ENCODE measurements around the gene MAPK11.

The MAPK11 gene

DNA sequence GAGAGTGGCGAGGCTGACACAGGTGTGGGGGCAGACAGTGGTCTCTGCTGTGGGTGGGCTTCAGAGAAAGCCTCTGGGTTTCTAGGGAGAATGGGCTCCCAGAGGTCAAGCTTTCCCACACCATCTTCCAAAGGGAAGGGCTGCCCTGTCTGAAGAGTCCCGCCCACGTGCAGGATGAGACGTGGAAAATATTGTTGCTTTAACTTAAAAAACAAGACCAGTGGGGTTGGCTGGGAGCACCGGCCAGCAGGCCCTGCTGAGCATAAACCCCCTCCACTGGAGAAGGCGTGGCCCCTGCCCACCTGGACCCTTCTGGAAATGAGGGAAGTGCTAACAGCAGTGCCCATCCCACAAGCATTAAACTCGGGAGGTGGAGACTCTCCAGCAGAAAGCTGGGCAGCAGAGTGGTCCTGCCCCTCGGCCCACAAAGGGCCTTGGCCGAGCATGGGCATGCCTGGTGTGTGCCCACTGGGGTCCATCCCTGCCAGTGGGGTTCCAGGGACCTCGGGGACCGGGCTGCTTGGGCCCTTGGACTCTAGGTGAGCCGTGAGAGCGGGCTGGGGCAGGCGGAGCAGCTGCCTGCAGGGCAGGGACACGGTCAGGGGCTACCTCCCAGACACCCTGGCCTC, 54.0 kb downstream of the MAPK11 start:
- no peak for TF ChIP-seq ISL1 (CRISPR knock-in tag; IDR thresholded peaks at IDR 0.05)
- TF ChIP-seq TOX (CRISPR knock-in tag; IDR thresholded peaks at IDR 0.05; ENCODE audit: borderline replicate concordance), result no peak
- TF ChIP-seq, protein P1, sequence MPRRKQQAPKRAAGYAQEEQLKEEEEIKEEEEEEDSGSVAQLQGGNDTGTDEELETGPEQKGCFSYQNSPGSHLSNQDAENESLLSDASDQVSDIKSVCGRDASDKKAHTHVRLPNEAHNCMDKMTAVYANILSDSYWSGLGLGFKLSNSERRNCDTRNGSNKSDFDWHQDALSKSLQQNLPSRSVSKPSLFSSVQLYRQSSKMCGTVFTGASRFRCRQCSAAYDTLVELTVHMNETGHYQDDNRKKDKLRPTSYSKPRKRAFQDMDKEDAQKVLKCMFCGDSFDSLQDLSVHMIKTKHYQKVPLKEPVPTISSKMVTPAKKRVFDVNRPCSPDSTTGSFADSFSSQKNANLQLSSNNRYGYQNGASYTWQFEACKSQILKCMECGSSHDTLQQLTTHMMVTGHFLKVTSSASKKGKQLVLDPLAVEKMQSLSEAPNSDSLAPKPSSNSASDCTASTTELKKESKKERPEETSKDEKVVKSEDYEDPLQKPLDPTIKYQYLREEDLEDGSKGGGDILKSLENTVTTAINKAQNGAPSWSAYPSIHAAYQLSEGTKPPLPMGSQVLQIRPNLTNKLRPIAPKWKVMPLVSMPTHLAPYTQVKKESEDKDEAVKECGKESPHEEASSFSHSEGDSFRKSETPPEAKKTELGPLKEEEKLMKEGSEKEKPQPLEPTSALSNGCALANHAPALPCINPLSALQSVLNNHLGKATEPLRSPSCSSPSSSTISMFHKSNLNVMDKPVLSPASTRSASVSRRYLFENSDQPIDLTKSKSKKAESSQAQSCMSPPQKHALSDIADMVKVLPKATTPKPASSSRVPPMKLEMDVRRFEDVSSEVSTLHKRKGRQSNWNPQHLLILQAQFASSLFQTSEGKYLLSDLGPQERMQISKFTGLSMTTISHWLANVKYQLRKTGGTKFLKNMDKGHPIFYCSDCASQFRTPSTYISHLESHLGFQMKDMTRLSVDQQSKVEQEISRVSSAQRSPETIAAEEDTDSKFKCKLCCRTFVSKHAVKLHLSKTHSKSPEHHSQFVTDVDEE (CRISPR knock-in tag; IDR thresholded peaks at IDR 0.05), result no peak
- no peak for TF ChIP-seq ARNTL (CRISPR knock-in tag; IDR thresholded peaks at IDR 0.05; ENCODE audit: borderline replicate concordance, low read depth)
- TF ChIP-seq, protein P2, sequence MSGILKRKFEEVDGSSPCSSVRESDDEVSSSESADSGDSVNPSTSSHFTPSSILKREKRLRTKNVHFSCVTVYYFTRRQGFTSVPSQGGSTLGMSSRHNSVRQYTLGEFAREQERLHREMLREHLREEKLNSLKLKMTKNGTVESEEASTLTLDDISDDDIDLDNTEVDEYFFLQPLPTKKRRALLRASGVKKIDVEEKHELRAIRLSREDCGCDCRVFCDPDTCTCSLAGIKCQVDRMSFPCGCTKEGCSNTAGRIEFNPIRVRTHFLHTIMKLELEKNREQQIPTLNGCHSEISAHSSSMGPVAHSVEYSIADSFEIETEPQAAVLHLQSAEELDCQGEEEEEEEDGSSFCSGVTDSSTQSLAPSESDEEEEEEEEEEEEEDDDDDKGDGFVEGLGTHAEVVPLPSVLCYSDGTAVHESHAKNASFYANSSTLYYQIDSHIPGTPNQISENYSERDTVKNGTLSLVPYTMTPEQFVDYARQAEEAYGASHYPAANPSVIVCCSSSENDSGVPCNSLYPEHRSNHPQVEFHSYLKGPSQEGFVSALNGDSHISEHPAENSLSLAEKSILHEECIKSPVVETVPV (CRISPR knock-in tag; IDR thresholded peaks at IDR 0.05), result no peak
- no peak for TF ChIP-seq ZNF8 (CRISPR knock-in tag; IDR thresholded peaks at IDR 0.05)
- TF ChIP-seq TCF4 (CRISPR knock-in tag; IDR thresholded peaks at IDR 0.05; ENCODE audit: borderline replicate concordance), result no peak
- TF ChIP-seq, protein P3, sequence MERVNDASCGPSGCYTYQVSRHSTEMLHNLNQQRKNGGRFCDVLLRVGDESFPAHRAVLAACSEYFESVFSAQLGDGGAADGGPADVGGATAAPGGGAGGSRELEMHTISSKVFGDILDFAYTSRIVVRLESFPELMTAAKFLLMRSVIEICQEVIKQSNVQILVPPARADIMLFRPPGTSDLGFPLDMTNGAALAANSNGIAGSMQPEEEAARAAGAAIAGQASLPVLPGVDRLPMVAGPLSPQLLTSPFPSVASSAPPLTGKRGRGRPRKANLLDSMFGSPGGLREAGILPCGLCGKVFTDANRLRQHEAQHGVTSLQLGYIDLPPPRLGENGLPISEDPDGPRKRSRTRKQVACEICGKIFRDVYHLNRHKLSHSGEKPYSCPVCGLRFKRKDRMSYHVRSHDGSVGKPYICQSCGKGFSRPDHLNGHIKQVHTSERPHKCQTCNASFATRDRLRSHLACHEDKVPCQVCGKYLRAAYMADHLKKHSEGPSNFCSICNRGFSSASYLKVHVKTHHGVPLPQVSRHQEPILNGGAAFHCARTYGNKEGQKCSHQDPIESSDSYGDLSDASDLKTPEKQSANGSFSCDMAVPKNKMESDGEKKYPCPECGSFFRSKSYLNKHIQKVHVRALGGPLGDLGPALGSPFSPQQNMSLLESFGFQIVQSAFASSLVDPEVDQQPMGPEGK (CRISPR knock-in tag; IDR thresholded peaks at IDR 0.05; ENCODE audit: borderline replicate concordance), result no peak
- no peak for TF ChIP-seq RARB (CRISPR knock-in tag; IDR thresholded peaks at IDR 0.05)
- TF ChIP-seq, protein P4, sequence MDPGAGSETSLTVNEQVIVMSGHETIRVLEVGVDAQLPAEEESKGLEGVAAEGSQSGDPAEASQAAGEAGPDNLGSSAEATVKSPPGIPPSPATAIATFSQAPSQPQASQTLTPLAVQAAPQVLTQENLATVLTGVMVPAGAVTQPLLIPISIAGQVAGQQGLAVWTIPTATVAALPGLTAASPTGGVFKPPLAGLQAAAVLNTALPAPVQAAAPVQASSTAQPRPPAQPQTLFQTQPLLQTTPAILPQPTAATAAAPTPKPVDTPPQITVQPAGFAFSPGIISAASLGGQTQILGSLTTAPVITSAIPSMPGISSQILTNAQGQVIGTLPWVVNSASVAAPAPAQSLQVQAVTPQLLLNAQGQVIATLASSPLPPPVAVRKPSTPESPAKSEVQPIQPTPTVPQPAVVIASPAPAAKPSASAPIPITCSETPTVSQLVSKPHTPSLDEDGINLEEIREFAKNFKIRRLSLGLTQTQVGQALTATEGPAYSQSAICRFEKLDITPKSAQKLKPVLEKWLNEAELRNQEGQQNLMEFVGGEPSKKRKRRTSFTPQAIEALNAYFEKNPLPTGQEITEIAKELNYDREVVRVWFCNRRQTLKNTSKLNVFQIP (CRISPR knock-in tag; IDR thresholded peaks at IDR 0.05; ENCODE audit: borderline replicate concordance, low read depth), result no peak
- TF ChIP-seq GLIS3 (CRISPR knock-in tag; IDR thresholded peaks at IDR 0.05), result no peak
- no peak for TF ChIP-seq ZNF565 (CRISPR knock-in tag; conservative IDR thresholded peaks at IDR 0.05; ENCODE audit: low read depth)
- no peak for TF ChIP-seq ZNF70 (CRISPR knock-in tag; IDR thresholded peaks at IDR 0.05)
- TF ChIP-seq OSR1 (CRISPR knock-in tag; IDR thresholded peaks at IDR 0.05), result no peak
- ATAC-seq, result no peak

DNA sequence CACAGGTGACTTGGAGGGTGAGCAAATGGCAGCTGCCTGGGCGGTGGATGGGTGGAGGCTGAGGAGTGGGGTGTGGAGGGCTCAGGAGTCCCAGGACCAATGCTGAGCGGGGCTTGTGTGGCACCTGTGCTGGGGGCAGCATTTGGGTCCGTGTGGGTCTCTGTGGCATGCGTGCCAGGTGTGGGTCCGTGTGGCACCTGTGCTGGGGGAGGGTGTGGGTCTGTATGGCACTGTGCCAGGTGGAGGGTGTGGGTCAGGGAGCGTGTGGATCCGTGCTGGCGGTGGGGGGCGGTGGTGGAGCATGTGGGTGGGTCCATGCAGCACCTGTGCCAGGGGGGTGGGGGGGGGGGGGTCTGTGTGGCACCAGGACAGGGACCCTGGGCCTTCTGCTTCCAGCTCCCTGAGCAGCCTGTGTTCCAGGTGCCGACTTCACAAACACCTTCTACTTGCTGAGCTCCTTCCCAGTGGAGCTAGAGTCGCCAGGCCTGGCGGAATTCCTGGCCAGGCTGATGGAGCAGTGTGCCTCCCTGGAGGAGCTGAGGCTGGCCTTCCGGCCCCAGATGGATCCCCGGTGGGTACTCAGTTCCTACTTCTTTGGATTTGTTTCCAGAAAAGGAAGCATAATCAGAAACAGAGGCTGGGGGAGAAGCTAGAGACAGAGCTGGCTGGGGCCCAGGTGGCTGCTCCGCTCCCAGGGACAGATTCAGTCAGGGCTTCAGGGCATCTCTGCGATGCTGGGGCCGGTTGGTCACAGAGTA, 54.7 kb downstream of the MAPK11 start:
- no peak for ATAC-seq
- TF ChIP-seq TOX (CRISPR knock-in tag; IDR thresholded peaks at IDR 0.05; ENCODE audit: borderline replicate concordance) (no peak), GLIS3 (CRISPR knock-in tag; IDR thresholded peaks at IDR 0.05) (no peak), PPARA (CRISPR knock-in tag; IDR thresholded peaks at IDR 0.05; ENCODE audit: borderline replicate concordance) (no peak), ZC3H10 (CRISPR knock-in tag; IDR thresholded peaks at IDR 0.05) (no peak), ZFP3 (CRISPR knock-in tag; IDR thresholded peaks at IDR 0.05) (no peak), ESRRG (CRISPR knock-in tag; IDR thresholded peaks at IDR 0.05) (no peak), ARNTL (CRISPR knock-in tag; IDR thresholded peaks at IDR 0.05; ENCODE audit: borderline replicate concordance, low read depth) (no peak), ZNF70 (CRISPR knock-in tag; IDR thresholded peaks at IDR 0.05) (no peak), ISL1 (CRISPR knock-in tag; IDR thresholded peaks at IDR 0.05) (no peak), OSR1 (CRISPR knock-in tag; IDR thresholded peaks at IDR 0.05) (no peak)
- TF ChIP-seq, protein P1 (CRISPR knock-in tag; IDR thresholded peaks at IDR 0.05), result no peak
- TF ChIP-seq, protein P5, sequence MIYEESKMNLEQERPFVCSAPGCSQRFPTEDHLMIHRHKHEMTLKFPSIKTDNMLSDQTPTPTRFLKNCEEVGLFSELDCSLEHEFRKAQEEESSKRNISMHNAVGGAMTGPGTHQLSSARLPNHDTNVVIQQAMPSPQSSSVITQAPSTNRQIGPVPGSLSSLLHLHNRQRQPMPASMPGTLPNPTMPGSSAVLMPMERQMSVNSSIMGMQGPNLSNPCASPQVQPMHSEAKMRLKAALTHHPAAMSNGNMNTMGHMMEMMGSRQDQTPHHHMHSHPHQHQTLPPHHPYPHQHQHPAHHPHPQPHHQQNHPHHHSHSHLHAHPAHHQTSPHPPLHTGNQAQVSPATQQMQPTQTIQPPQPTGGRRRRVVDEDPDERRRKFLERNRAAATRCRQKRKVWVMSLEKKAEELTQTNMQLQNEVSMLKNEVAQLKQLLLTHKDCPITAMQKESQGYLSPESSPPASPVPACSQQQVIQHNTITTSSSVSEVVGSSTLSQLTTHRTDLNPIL (CRISPR knock-in tag; IDR thresholded peaks at IDR 0.05; ENCODE audit: low read depth), result no peak

Measured in SK-N-SH treated with all-trans-retinoic acid at 6 μM for 48 hours (cell line).